Activated CD8-positive, alpha-beta memory T cell treated with anti-CD3 and anti-CD28 coated beads for 24 hours (primary cell): ENCODE data around the gene LRRTM3.

ENCODE experiments used
- DNase-seq: peaks from one replicate; pipeline ENCODE4 v3.0.0-alpha.2; 2020

The LRRTM3 gene

GRCh38 chr10:67036808-67037207 lies 111.0 kb downstream of the LRRTM3 start:
- no peak for DNase-seq

GRCh38 chr10:67043041-67043440 lies 117.2 kb downstream of the LRRTM3 start:
- DNase-seq = no peak

- DNase-seq = no peak
Measured at GRCh38 chr10:67045404-67045803, 119.6 kb downstream of the LRRTM3 start.

GRCh38 chr10:67046507-67046906 lies 120.7 kb downstream of the LRRTM3 start:
- no peak for DNase-seq

GRCh38 chr10:67049988-67050387 lies 124.2 kb downstream of the LRRTM3 start:
- no peak for DNase-seq

- no peak for DNase-seq
Measured at GRCh38 chr10:67050415-67050814, 124.6 kb downstream of the LRRTM3 start.

GRCh38 chr10:67072654-67073053 lies 146.8 kb downstream of the LRRTM3 start:
- DNase-seq = no peak

- no peak for DNase-seq
Measured at GRCh38 chr10:67075491-67075971, 149.7 kb downstream of the LRRTM3 start.

- DNase-seq = no peak
Measured at GRCh38 chr10:67076144-67076543, 150.3 kb downstream of the LRRTM3 start.

- no peak for DNase-seq
Measured at GRCh38 chr10:67077376-67077775, 151.5 kb downstream of the LRRTM3 start.

- no peak for DNase-seq
Measured at GRCh38 chr10:67079126-67079525, 153.3 kb downstream of the LRRTM3 start.

GRCh38 chr10:67086327-67087134 lies 160.7 kb downstream of the LRRTM3 start:
- no peak for DNase-seq

GRCh38 chr10:67087135-67087425 lies 161.2 kb downstream of the LRRTM3 start:
- no peak for DNase-seq

- no peak for DNase-seq
Measured at GRCh38 chr10:67088036-67088435, 162.2 kb downstream of the LRRTM3 start.

- no peak for DNase-seq
Measured at GRCh38 chr10:67095531-67095930, 169.7 kb downstream of the LRRTM3 start.

GRCh38 chr10:67098461-67098860 lies 172.6 kb downstream of the LRRTM3 start:
- DNase-seq = no peak

- no peak for DNase-seq
Measured at GRCh38 chr10:67100951-67101350, 175.1 kb downstream of the LRRTM3 start.

GRCh38 chr10:67107670-67108069 lies 181.8 kb downstream of the LRRTM3 start:
- DNase-seq = no peak

GRCh38 chr10:67110286-67110685 lies 184.4 kb downstream of the LRRTM3 start:
- no peak for DNase-seq

- DNase-seq = no peak
Measured at GRCh38 chr10:67112765-67113164, 186.9 kb downstream of the LRRTM3 start.

- DNase-seq = no peak
Measured at GRCh38 chr10:67114945-67115344, 189.1 kb downstream of the LRRTM3 start.

GRCh38 chr10:67115972-67116371 lies 190.1 kb downstream of the LRRTM3 start:
- no peak for DNase-seq

- no peak for DNase-seq
Measured at GRCh38 chr10:67119651-67120050, 193.8 kb downstream of the LRRTM3 start.

- DNase-seq = no peak
Measured at GRCh38 chr10:67127441-67127840, 201.6 kb downstream of the LRRTM3 start.

GRCh38 chr10:67140641-67141040 lies 214.8 kb downstream of the LRRTM3 start:
- DNase-seq = no peak
